Hair follicle dermal papilla cell (primary cell): ENCODE data around the gene TYW1. TPM values are rescaled to one million over a fixed set of nuclear protein-coding genes. Genes with fewer than 3 reads are reported as not detected.

Source experiments
- small RNA-seq: library from RNA; depleted of rRNA; stranded (forward); fragments of <200 nt; gene quantifications from one replicate; pipeline ENCODE3, GENCODE V24; 2012
- total RNA-seq: library from RNA; depleted of rRNA; stranded (reverse); fragments of >200 nt; gene quantifications from 2 replicates; pipeline ENCODE4 v1.2.3, GENCODE V29; 2012

Gene TYW1, protein sequence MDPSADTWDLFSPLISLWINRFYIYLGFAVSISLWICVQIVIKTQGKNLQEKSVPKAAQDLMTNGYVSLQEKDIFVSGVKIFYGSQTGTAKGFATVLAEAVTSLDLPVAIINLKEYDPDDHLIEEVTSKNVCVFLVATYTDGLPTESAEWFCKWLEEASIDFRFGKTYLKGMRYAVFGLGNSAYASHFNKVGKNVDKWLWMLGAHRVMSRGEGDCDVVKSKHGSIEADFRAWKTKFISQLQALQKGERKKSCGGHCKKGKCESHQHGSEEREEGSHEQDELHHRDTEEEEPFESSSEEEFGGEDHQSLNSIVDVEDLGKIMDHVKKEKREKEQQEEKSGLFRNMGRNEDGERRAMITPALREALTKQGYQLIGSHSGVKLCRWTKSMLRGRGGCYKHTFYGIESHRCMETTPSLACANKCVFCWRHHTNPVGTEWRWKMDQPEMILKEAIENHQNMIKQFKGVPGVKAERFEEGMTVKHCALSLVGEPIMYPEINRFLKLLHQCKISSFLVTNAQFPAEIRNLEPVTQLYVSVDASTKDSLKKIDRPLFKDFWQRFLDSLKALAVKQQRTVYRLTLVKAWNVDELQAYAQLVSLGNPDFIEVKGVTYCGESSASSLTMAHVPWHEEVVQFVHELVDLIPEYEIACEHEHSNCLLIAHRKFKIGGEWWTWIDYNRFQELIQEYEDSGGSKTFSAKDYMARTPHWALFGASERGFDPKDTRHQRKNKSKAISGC
- 14.4 and 18.8 TPM in 2 replicates for total RNA-seq

DNA sequence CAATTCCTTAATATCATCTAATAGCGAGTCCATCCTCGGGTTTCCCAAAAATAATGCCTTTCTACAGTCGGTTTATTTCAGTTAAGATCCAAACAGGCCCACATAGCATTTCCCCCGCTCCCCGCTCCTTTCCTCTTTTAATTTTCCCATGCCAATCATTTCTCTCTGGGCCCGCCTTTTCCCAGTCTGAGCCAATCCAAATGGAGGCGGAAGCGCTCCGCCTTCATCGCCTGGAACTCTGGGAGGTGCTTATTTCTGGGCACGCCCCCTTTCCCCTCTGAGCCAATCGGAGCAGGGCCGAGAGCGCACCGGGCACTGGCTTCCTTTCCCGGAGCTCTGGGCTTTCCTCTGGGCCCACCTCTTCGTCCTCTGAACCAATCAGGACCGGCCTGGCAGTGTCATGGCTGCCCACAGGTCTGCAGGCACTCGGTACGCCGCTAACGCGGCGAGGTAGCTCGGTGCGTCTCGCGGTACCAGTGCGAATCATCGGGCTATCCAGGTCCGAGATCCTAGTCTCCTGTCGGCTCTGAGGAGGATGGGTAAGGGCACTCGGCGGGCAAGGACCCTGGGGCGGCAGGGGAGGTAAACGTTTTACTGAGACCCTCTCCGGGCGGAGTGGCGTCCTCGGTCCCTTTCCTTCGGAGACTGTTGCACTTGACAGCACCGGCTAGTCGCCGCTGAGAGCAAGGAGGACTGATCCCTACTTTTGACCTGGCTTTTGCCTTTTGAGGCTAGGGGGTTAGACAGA is at the start of gene TYW1:
Gene TYW1 (plus strand): TSS at position 390 of the 748 bp plus-strand sequence. CDS start 146 bp downstream, at position 536.

DNA sequence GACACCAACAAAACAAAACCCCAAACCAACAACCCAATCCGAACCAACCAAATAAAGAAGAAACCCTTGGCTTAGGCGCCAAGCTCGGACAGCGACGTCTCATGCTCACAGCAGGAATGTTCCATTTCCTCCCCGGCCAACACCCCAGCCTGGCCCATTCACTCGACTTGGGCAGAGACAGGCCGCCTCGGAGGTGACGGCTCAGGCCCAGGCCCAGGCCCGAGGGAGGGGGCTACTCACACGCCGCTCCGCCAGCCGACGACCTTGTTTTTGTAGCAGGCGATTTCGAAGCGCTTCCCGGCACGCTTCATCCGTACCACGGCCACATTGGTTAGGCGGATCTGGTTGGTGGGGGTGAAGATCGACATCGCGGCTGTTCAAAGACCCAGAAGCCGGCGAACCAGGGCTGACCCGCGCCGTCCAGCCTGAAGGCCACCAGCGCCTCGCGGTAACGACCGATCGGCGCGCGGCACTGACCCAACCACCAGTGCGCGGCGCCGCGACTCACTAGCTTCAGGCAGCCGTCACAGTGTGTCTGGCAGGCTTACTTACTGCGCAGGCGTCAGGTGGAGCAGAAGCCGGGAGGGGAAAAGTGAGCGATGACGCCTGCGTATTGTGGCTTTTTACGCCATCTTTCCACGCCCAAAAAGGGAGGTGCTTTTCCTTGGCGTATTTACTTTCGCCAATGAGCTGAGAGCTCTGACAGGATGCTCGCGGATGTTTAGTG is 1.4 kb upstream of the TYW1 start, which contains the start of gene SBDS:
Gene SBDS (minus strand): TSS at position 537 of the 727 bp plus-strand sequence. CDS start 169 bp downstream, at position 368.

Small RNA genes lying within 50 kb of the gene (small RNA-seq; reads per million reads assigned to genes)
- not detected for gene AC073089.1
- gene MIR4650-1, result not detected
- gene RN7SL43P, result not detected

Other genes with a start within 250 kb of the TYW1 start
- gene TMEM248, start 75.6 kb upstream of the TYW1 start, total RNA-seq, result 98.2 and 123 TPM in 2 replicates
- gene SBDS, start 1.2 kb upstream of the TYW1 start, total RNA-seq, result 63.3 and 76.7 TPM in 2 replicates